IMR-90 (cell line): ENCODE data around the gene NBPF4.

Source experiments
- MXI1 ChIP-seq: IDR thresholded peaks from 2 replicates; pipeline ENCODE4 v1.6.1; 2012; ENCODE audit warnings: low read depth, mild to moderate bottlenecking, low read length, moderate library complexity, borderline replicate concordance
- POLR2A ChIP-seq: IDR thresholded peaks from 2 replicates; pipeline ENCODE4 v1.6.1; 2012; ENCODE audit warnings: mild to moderate bottlenecking, low read depth, low read length
- RFX5 ChIP-seq: IDR thresholded peaks from 2 replicates; pipeline ENCODE4 v1.8.0; 2012; ENCODE audit warnings: low read depth, mild to moderate bottlenecking, low read length, moderate library complexity

GRCh38 chr1:108200687-108201051 is 43.2 kb downstream of the NBPF4 start:
- no peak for TF ChIP-seq RFX5
- TF ChIP-seq POLR2A = no peak
- no peak for TF ChIP-seq MXI1
